Fibroblast of lung (primary cell): ENCODE data around the gene ESPNL. TPM values are rescaled to one million over a fixed set of nuclear protein-coding genes. Genes with fewer than 3 reads are reported as not detected.
A peak's percentile ranks its signal among the peaks of the same experiment; 100 is the strongest.

Source experiments
- DNase-seq, 2 donors: peaks; one replicate each; pipeline versions ENCODE4 v3.0.0 to v3.0.0-alpha.2; 2010; ENCODE audit warnings: low read depth in 2 of 2
- H2AFZ ChIP-seq: 2 replicates; pipeline ENCODE4 v1.5.1; 2012; ENCODE audit warnings: low read length, control low read depth, inconsistent platforms
- H3K27ac ChIP-seq: 2 replicates; pipeline ENCODE4 v1.5.1; 2011; ENCODE audit warnings: low read length, control low read depth; ENCODE audit not compliant: insufficient read depth
- H3K27me3 ChIP-seq: 2 replicates; pipeline ENCODE4 v1.5.1; 2011; ENCODE audit warnings: mild to moderate bottlenecking, low read length; ENCODE audit not compliant: control insufficient read depth, insufficient read depth
- H3K36me3 ChIP-seq: 2 replicates; pipeline ENCODE4 v1.5.1; 2011; ENCODE audit warnings: low read length; ENCODE audit not compliant: control insufficient read depth, insufficient read depth
- H3K4me1 ChIP-seq: 2 replicates; pipeline ENCODE4 v1.5.1; 2011; ENCODE audit warnings: low read length; ENCODE audit not compliant: control insufficient read depth, insufficient read depth; ENCODE audit errors: extremely low read depth
- H3K4me2 ChIP-seq: 2 replicates; pipeline ENCODE4 v1.5.1; 2011; ENCODE audit warnings: low read length, control low read depth; ENCODE audit not compliant: insufficient read depth; ENCODE audit errors: extremely low read depth
- H3K4me3 ChIP-seq, 4 experiments: fragments of 200-600 bp in 1 of 4; sonication (generic) in 1 of 4; replicated peaks in 1 of 4; 2 replicates each; pipeline ENCODE4 v1.5.1; 2011 to 2016; ENCODE audit warnings: low read length in 4 of 4, low read depth in 3 of 4, mild to moderate bottlenecking in 3 of 4, control low read depth in 2 of 4, inconsistent platforms in 1 of 4, mixed read lengths in 1 of 4; ENCODE audit not compliant: insufficient read depth in 1 of 4; ENCODE audit errors: control extremely low read depth in 1 of 4
- H3K79me2 ChIP-seq: 2 replicates; pipeline ENCODE4 v1.5.1; 2012; ENCODE audit warnings: mild to moderate bottlenecking, low read length, inconsistent platforms; ENCODE audit not compliant: control insufficient read depth, insufficient read depth
- H3K9ac ChIP-seq: 2 replicates; pipeline ENCODE4 v1.5.1; 2011; ENCODE audit warnings: mild to moderate bottlenecking, low read length, control low read depth; ENCODE audit not compliant: insufficient read depth
- H3K9me3 ChIP-seq: 2 replicates; pipeline ENCODE4 v1.5.1; 2012; ENCODE audit warnings: low read depth, low read length; ENCODE audit not compliant: control insufficient read depth, insufficient read depth
- H4K20me1 ChIP-seq: 2 replicates; pipeline ENCODE4 v1.5.1; 2011; ENCODE audit warnings: low read length; ENCODE audit not compliant: control insufficient read depth, insufficient read depth; ENCODE audit errors: extremely low read depth
- CTCF ChIP-seq, 2 donors: IDR thresholded peaks in 1 of 2; conservative IDR thresholded peaks in 1 of 2; 1 replicate in 1 of 2; 2 replicates in 1 of 2; pipeline ENCODE4 v1.5.1; 2011 to 2012; ENCODE audit warnings: low read length in 2 of 2, control low read depth in 1 of 2, inconsistent platforms in 1 of 2, low read depth in 1 of 2, mild to moderate bottlenecking in 1 of 2
- EZH2 ChIP-seq: IDR thresholded peaks from 2 replicates; pipeline ENCODE4 v1.5.1; 2012; ENCODE audit warnings: low read length, control low read depth, mild to moderate bottlenecking; ENCODE audit errors: missing control alignments
- polyA plus RNA-seq, 2 donors: library from polyadenylated mRNA; depleted of rRNA in 1 of 2; stranded (reverse) in 1 of 2; unstranded in 1 of 2; fragments of >200 nt; gene quantifications; 2 replicates each; pipeline ENCODE4 v1.2.1, GENCODE V29; 2011 to 2012; ENCODE audit warnings: missing spikeins in 1 of 2
- total RNA-seq: library from RNA; depleted of rRNA; stranded (reverse); fragments of >200 nt; gene quantifications from 2 replicates; pipeline ENCODE4 v1.2.1, GENCODE V29; 2014

ESPNL gene
- total and polyA plus RNA-seq, 2 donors (not counting 1 experiment from before 2014, with no cell fraction given), result 0.79 to 2.8 TPM

GRCh38 chr2:238161291-238162051 is 61.3 kb downstream of the ESPNL start:
- TF ChIP-seq CTCF (conservative IDR thresholded peaks at IDR 0.05 in 1 of 2, IDR thresholded peaks at IDR 0.05 in 1 of 2; ENCODE audit: low read depth in 1 of 2, low read length in 2 of 2) (no peak), EZH2 (no peak)
- Histone ChIP-seq H3K27me3 (no peaks in the 10 kb centered on the region), H2AFZ (no peak overlapping the region), H4K20me1 (no peaks in the 10 kb centered on the region), H3K9ac (no peak overlapping the region), H3K27ac (peak overlapping the region; percentile 37), H3K4me1 (peaks cover 14% of the 10 kb centered on the region), H3K9me3 (no peaks in the 10 kb centered on the region), H3K79me2 (no peaks in the 10 kb centered on the region), H3K4me3 (no peak overlapping the region), H3K4me2 (no peak overlapping the region), H3K36me3 (no peaks in the 10 kb centered on the region)
- DNase-seq, result no peak

- no peaks in the 10 kb centered on the region for H4K20me1 ChIP-seq
- H2AFZ ChIP-seq, result no peak overlapping the region
- H3K27me3 ChIP-seq, result no peaks in the 10 kb centered on the region
- no peak overlapping the region for H3K27ac ChIP-seq
- no peaks in the 10 kb centered on the region for H3K9me3 ChIP-seq
- no peak overlapping the region for H3K4me3 ChIP-seq
- H3K36me3 ChIP-seq, result no peaks in the 10 kb centered on the region
- H3K9ac ChIP-seq, result no peak overlapping the region
- no peak overlapping the region for H3K4me2 ChIP-seq
- no peak for DNase-seq
- H3K4me1 ChIP-seq, result peaks cover 14% of the 10 kb centered on the region
- H3K79me2 ChIP-seq, result no peaks in the 10 kb centered on the region
- TF ChIP-seq EZH2 (no peak), CTCF (conservative IDR thresholded peaks at IDR 0.05 in 1 of 2, IDR thresholded peaks at IDR 0.05 in 1 of 2; ENCODE audit: low read depth in 1 of 2, low read length in 2 of 2) (no peak)
Measured at GRCh38 chr2:238162251-238162845, 62.2 kb downstream of the ESPNL start.

GRCh38 chr2:238162846-238163441 is 62.8 kb downstream of the ESPNL start:
- Histone ChIP-seq H4K20me1 (no peaks in the 10 kb centered on the region), H3K4me1 (peaks cover 17% of the 10 kb centered on the region), H2AFZ (no peak overlapping the region), H3K79me2 (no peaks in the 10 kb centered on the region), H3K27ac (no peak overlapping the region), H3K9ac (no peak overlapping the region), H3K36me3 (peaks cover 1% of the 10 kb centered on the region), H3K27me3 (no peaks in the 10 kb centered on the region), H3K9me3 (no peaks in the 10 kb centered on the region), H3K4me3 (no peak overlapping the region), H3K4me2 (no peak overlapping the region)
- TF ChIP-seq EZH2 (no peak), CTCF (conservative IDR thresholded peaks at IDR 0.05 in 1 of 2, IDR thresholded peaks at IDR 0.05 in 1 of 2; ENCODE audit: low read depth in 1 of 2, low read length in 2 of 2) (no peak)
- DNase-seq, result peak in 1 of 2 donors; percentile 42
